HG03097 (cell line): ENCODE data around the gene MILR1.
"Not testable (repeated sequence)": the region's sequence is repeated elsewhere in the genome, so short reads cannot be mapped to it uniquely, and the experiment has no call there.

Source experiments
- ATAC-seq: cut with Tn5 transposase; IDR thresholded peaks from one replicate; pipeline ENCODE4 v1.9.1; 2021; ENCODE audit not compliant: unreplicated experiment, low FRiP score

Gene MILR1

GRCh38 chr17:64466019-64466735, 17.3 kb downstream of the MILR1 start:
- ATAC-seq: no peak

- ATAC-seq: not testable (repeated sequence)
Observed at GRCh38 chr17:64466834-64467233, 17.9 kb downstream of the MILR1 start.

- no peak for ATAC-seq
Observed at GRCh38 chr17:64470625-64471024, 21.7 kb downstream of the MILR1 start.

- ATAC-seq: no peak
Observed at GRCh38 chr17:64471440-64471839, 22.5 kb downstream of the MILR1 start.

- no peak for ATAC-seq
Observed at GRCh38 chr17:64472564-64472963, 23.6 kb downstream of the MILR1 start.

- ATAC-seq: no peak
Observed at GRCh38 chr17:64477849-64478248, 28.9 kb downstream of the MILR1 start.

GRCh38 chr17:64480951-64481350, 32.0 kb downstream of the MILR1 start:
- no peak for ATAC-seq

GRCh38 chr17:64484380-64484779, 35.5 kb downstream of the MILR1 start:
- ATAC-seq: no peak

GRCh38 chr17:64488301-64488700, 39.4 kb downstream of the MILR1 start:
- ATAC-seq: no peak

GRCh38 chr17:64491034-64491860, 42.3 kb downstream of the MILR1 start:
- ATAC-seq: no peak

- no peak for ATAC-seq
Observed at GRCh38 chr17:64491994-64492393, 43.1 kb downstream of the MILR1 start.

- no peak for ATAC-seq
Observed at GRCh38 chr17:64492481-64493109, 43.7 kb downstream of the MILR1 start.

GRCh38 chr17:64494121-64494520, 45.2 kb downstream of the MILR1 start:
- no peak for ATAC-seq

- not testable (repeated sequence) for ATAC-seq
Observed at GRCh38 chr17:64495300-64495699, 46.4 kb downstream of the MILR1 start.

GRCh38 chr17:64496348-64496785, 47.5 kb downstream of the MILR1 start:
- ATAC-seq: no peak

- peak; percentile 80 for ATAC-seq
Observed at GRCh38 chr17:64496786-64497564, 48.1 kb downstream of the MILR1 start, which contains the start of gene POLG2. Gene POLG2 (minus strand): TSS chr17:64497054. CDS start chr17:64496968, 86 bp downstream.

GRCh38 chr17:64497565-64498035, 48.7 kb downstream of the MILR1 start:
- no peak for ATAC-seq

- no peak for ATAC-seq
Observed at GRCh38 chr17:64498308-64499203, 49.6 kb downstream of the MILR1 start.

GRCh38 chr17:64499805-64500486, 51.0 kb downstream of the MILR1 start:
- no peak for ATAC-seq
